Measurements from ENCODE around the gene PAOX. TPM values are rescaled to one million over a fixed set of nuclear protein-coding genes. Genes with fewer than 3 reads are reported as not detected.

PAOX gene
- polyA plus RNA-seq, 1 experiment: 4.5 TPM

GRCh38 chr10:133344236-133344635 lies 34.8 kb upstream of the PAOX start:
- Histone ChIP-seq H3K36me3 (ENCODE audit: control insufficient read depth, insufficient read depth, low read length) (no peaks in the 10 kb centered on the region), H3K27me3 (ENCODE audit: control insufficient read depth, insufficient read depth, low read length) (peaks cover 3% of the 10 kb centered on the region; the same call in 1 of the 2 replicates), H3K4me3 (ENCODE audit: low read depth, low read length) (no peak overlapping the region)
- ChIA-PET POLR2A (no interaction called here), CTCF (interaction anchor here (1.2 kb wide), 1 partner anchor 15 kb away, joined by 7 read pairs; no protein-coding TSS in a partner anchor)
- TF ChIP-seq CTCF (IDR thresholded peaks at IDR 0.05; ENCODE audit: insufficient read depth, low read depth, low read length): no peak
- no peak for DNase-seq (ENCODE audit: low read depth)

- no peak for DNase-seq (ENCODE audit: low read depth)
- H3K36me3 ChIP-seq (ENCODE audit: control insufficient read depth, insufficient read depth, low read length): no peaks in the 10 kb centered on the region
- ChIA-PET CTCF (interaction anchor here (1.2 kb wide), 1 partner anchor 39 kb away, joined by 3 read pairs; no protein-coding TSS in a partner anchor), POLR2A (no interaction called here)
- no peak overlapping the region for H3K4me3 ChIP-seq (ENCODE audit: low read depth, low read length)
- H3K27me3 ChIP-seq (ENCODE audit: control insufficient read depth, insufficient read depth, low read length): peaks cover 3% of the 10 kb centered on the region; the same call in 1 of the 2 replicates
- no peak for TF ChIP-seq CTCF (IDR thresholded peaks at IDR 0.05; ENCODE audit: insufficient read depth, low read depth, low read length)
Measured at GRCh38 chr10:133346413-133346812, 32.6 kb upstream of the PAOX start.

DNA sequence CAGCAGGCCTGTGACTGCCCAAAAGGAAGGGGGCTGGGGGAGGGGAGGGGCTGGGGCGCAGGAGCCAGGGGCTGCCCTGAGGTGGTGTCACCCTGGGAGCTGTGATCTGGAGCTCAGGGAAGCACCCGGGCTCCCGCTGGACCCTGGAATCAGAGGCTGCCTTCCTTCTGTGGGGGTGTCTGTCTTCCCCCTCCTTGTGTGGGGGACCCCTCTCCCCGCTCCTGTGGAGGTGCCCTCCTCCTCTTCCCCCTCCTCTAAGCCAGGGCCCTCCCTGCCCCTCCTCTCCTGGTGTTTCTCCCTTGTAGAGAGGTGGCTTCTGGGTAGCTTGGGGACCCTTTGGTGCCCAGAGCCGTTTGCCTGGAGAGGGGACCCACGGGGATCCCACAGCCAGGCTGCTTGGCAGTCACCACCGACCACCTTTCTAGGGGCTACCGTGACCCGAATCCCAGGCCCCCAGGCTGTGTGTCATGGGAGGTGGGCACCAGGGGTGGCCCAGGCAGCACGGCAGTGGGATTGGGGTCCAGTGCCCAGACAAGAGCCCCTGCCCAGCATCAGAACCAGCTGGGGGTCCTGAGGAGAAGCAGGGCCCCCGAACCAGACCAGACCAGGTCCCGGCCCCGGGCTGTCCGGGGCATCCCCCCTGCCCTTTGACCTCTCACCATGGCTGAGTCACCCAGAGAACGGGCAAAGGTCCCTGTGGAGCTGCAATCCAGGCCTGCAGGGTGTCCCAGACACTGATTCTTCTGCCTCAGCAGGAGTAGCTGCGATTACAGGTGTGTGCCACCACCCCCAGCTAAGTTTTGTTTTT lies 31.1 kb upstream of the PAOX start:
- POLR2A ChIA-PET: no interaction called here
- no peaks in the 10 kb centered on the region; the same call in 1 of the 2 replicates for H3K36me3 ChIP-seq (ENCODE audit: control insufficient read depth, insufficient read depth, low read length)
- no peak overlapping the region for H3K4me3 ChIP-seq (ENCODE audit: low read depth, low read length)
- peaks cover 1% of the 10 kb centered on the region; the same call in 1 of the 2 replicates for H3K27me3 ChIP-seq (ENCODE audit: control insufficient read depth, insufficient read depth, low read length)
- CTCF ChIA-PET: interaction anchor here (1.0 to 1.2 kb wide), 4 partner anchors 18 to 41 kb away, joined by 3 to 7 read pairs (median 3); no protein-coding TSS in a partner anchor
- no peak for DNase-seq (ENCODE audit: low read depth)
- TF ChIP-seq CTCF (IDR thresholded peaks at IDR 0.05; ENCODE audit: insufficient read depth, low read depth, low read length): no peak

- CTCF ChIA-PET: no interaction called here
Measured at GRCh38 chr10:133349160-133349568, 29.9 kb upstream of the PAOX start.

More at GRCh38 chr10:133349160-133349568, 29.9 kb upstream of the PAOX start:
- no peak for DNase-seq (ENCODE audit: low read depth)
- Histone ChIP-seq H3K27me3 (ENCODE audit: control insufficient read depth, insufficient read depth, low read length) (peaks cover 1% of the 10 kb centered on the region; the same call in 1 of the 2 replicates), H3K4me3 (ENCODE audit: low read depth, low read length) (no peak overlapping the region), H3K36me3 (ENCODE audit: control insufficient read depth, insufficient read depth, low read length) (no peaks in the 10 kb centered on the region; the same call in 1 of the 2 replicates)
- POLR2A ChIA-PET: no interaction called here
- no peak for TF ChIP-seq CTCF (IDR thresholded peaks at IDR 0.05; ENCODE audit: insufficient read depth, low read depth, low read length)

All from BJ (cell line).